Ishikawa (cell line): ENCODE measurements around the gene LSM11.

ENCODE experiments used
- CEBPB ChIP-seq: IDR thresholded peaks from 2 replicates; pipeline ENCODE4 v1.6.1; 2012
- CREB1 ChIP-seq: IDR thresholded peaks from 2 replicates; pipeline ENCODE4 v1.6.1; 2012; ENCODE audit warnings: low read depth
- EGR1 ChIP-seq: IDR thresholded peaks from 2 replicates; pipeline ENCODE4 v1.6.1; 2012
- EP300 ChIP-seq: IDR thresholded peaks from 2 replicates; pipeline ENCODE4 v1.6.1; 2012; ENCODE audit warnings: borderline replicate concordance
- FOXM1 ChIP-seq: IDR thresholded peaks from 2 replicates; pipeline ENCODE4 v1.6.1; 2012; ENCODE audit warnings: low read depth, borderline replicate concordance
- MAX ChIP-seq: IDR thresholded peaks from 2 replicates; pipeline ENCODE4 v1.6.1; 2012
- NFIC ChIP-seq: IDR thresholded peaks from 2 replicates; pipeline ENCODE4 v1.6.1; 2012
- RAD21 ChIP-seq: IDR thresholded peaks from 2 replicates; pipeline ENCODE4 v1.6.1; 2012; ENCODE audit warnings: low read depth
- REST ChIP-seq: IDR thresholded peaks from 2 replicates; pipeline ENCODE4 v1.6.1; 2012; ENCODE audit warnings: low read depth, mild to moderate bottlenecking
- TAF1 ChIP-seq: IDR thresholded peaks from 2 replicates; pipeline ENCODE4 v1.6.1; 2012; ENCODE audit warnings: low read depth, mild to moderate bottlenecking
- TCF12 ChIP-seq: IDR thresholded peaks from 2 replicates; pipeline ENCODE4 v1.6.1; 2012; ENCODE audit warnings: low read depth
- TEAD4 ChIP-seq: IDR thresholded peaks from 2 replicates; pipeline ENCODE4 v1.6.1; 2012
- YY1 ChIP-seq: IDR thresholded peaks from 2 replicates; pipeline ENCODE4 v1.6.1; 2012; ENCODE audit warnings: low read depth
- ZBTB7A ChIP-seq: IDR thresholded peaks from 2 replicates; pipeline ENCODE4 v1.6.1; 2012; ENCODE audit warnings: low read depth
- TF ChIP-seq, protein P1 (sequence below): IDR thresholded peaks from 2 replicates; pipeline ENCODE4 v1.6.1; 2012

LSM11 gene

GRCh38 chr5:157750320-157750719 is 6.8 kb downstream of the LSM11 start:
- TF ChIP-seq EP300 (no peak), TEAD4 (no peak), REST (no peak), TCF12 (no peak), CREB1 (no peak), FOXM1 (no peak), CEBPB (no peak)

DNA sequence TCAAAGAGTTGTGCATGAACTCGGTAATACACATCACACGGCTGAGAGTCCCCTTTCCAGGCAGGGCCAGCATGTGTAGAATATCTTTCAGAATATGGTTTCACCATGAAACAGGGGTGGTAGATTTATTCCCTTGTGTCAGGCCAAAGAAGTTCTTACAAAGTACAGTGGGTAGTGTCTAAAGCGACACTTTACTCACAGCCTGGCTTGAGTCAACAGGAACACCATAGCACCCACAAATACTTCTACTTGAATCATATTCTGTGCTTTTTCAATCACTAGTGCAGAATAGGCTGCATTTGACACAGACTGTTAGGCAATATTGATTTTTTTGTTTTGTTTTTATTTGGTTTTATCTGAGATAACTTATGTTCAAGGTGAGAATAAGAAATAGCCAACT is 12.6 kb downstream of the LSM11 start:
- no peak for TF ChIP-seq REST
- no peak for TF ChIP-seq NFIC
- no peak for TF ChIP-seq FOXM1
- TF ChIP-seq EP300, result no peak
- no peak for TF ChIP-seq ZBTB7A
- no peak for TF ChIP-seq CREB1
- TF ChIP-seq TEAD4, result no peak
- TF ChIP-seq RAD21, result no peak
- no peak for TF ChIP-seq EGR1
- no peak for TF ChIP-seq CEBPB
- no peak for TF ChIP-seq TCF12
- no peak for TF ChIP-seq MAX
- no peak for TF ChIP-seq YY1
- no peak for TF ChIP-seq TAF1
- TF ChIP-seq, protein P1, sequence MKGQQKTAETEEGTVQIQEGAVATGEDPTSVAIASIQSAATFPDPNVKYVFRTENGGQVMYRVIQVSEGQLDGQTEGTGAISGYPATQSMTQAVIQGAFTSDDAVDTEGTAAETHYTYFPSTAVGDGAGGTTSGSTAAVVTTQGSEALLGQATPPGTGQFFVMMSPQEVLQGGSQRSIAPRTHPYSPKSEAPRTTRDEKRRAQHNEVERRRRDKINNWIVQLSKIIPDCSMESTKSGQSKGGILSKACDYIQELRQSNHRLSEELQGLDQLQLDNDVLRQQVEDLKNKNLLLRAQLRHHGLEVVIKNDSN, result no peak

DNA sequence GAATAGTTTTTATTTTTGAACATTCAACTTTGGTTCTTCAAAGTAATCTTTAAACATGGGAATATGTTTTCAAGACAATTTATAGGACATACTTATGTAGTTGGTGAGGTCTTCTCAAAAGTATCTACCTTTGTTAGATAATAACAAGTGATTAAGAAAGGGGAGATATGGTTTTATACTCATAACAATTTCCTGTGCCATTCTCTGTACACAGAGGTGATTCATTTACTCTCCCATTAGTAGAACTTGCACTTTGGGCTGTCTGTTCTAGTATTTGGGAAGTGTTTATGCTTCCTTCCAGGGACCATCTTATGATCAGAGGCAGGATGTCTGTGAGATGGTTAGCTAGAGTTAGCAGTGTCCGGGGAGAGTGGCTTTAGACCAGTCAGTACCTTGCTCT is 15.2 kb downstream of the LSM11 start:
- no peak for TF ChIP-seq CEBPB
- no peak for TF ChIP-seq ZBTB7A
- TF ChIP-seq CREB1, result no peak
- TF ChIP-seq, protein P1, result no peak
- TF ChIP-seq RAD21, result no peak
- TF ChIP-seq NFIC, result no peak
- no peak for TF ChIP-seq FOXM1
- TF ChIP-seq EGR1, result no peak
- TF ChIP-seq EP300, result no peak
- TF ChIP-seq TAF1, result no peak
- TF ChIP-seq YY1, result no peak
- no peak for TF ChIP-seq TCF12
- no peak for TF ChIP-seq TEAD4
- TF ChIP-seq REST, result no peak
- no peak for TF ChIP-seq MAX

GRCh38 chr5:157761690-157762621 is 18.4 kb downstream of the LSM11 start:
- TF ChIP-seq CEBPB (no peak), RAD21 (peak; percentile 79), TCF12 (no peak)
- TF ChIP-seq, protein P1, result no peak
